HuH-7.5 (cell line): ENCODE data around the gene SPDYA.

Experiments used
- DNase-seq: peaks from one replicate; pipeline ENCODE4 v3.0.0; 2011; ENCODE audit warnings: low spot score

The SPDYA gene

GRCh38 chr2:28828382-28828781, 17.7 kb downstream of the SPDYA start:
- DNase-seq = no peak

GRCh38 chr2:28833740-28834470, 23.3 kb downstream of the SPDYA start:
- DNase-seq = no peak

GRCh38 chr2:28835781-28836180, 25.1 kb downstream of the SPDYA start:
- no peak for DNase-seq

- no peak for DNase-seq
Observed at GRCh38 chr2:28838971-28839370, 28.3 kb downstream of the SPDYA start.

- DNase-seq = no peak
Observed at GRCh38 chr2:28842042-28842441, 31.4 kb downstream of the SPDYA start.

- no peak for DNase-seq
Observed at GRCh38 chr2:28855193-28855592, 44.6 kb downstream of the SPDYA start.

GRCh38 chr2:28855977-28856376, 45.3 kb downstream of the SPDYA start:
- DNase-seq = no peak

- DNase-seq = no peak
Observed at GRCh38 chr2:28868611-28869010, 58.0 kb downstream of the SPDYA start.

GRCh38 chr2:28869494-28870145, 59.0 kb downstream of the SPDYA start:
- DNase-seq = no peak

GRCh38 chr2:28870146-28870891, 59.7 kb downstream of the SPDYA start, which contains the start of gene TRMT61B:
Gene TRMT61B, minus strand, starts transcription at chr2:28870309. Its CDS starts 32 bp downstream, at chr2:28870277.
- DNase-seq = peak; percentile 83

- no peak for DNase-seq
Observed at GRCh38 chr2:28871620-28872019, 61.0 kb downstream of the SPDYA start.

GRCh38 chr2:28880193-28880592, 69.6 kb downstream of the SPDYA start:
- no peak for DNase-seq

GRCh38 chr2:28893488-28893887, 82.9 kb downstream of the SPDYA start:
- no peak for DNase-seq

GRCh38 chr2:28894470-28895188, 84.0 kb downstream of the SPDYA start, which contains the start of gene WDR43:
Gene WDR43, plus strand, starts transcription at chr2:28894667. Its CDS starts 32 bp downstream, at chr2:28894699.
- peak; percentile 82 for DNase-seq

- DNase-seq = peak; percentile 27
Observed at GRCh38 chr2:28895189-28895893, 84.7 kb downstream of the SPDYA start.

- DNase-seq = no peak
Observed at GRCh38 chr2:28896906-28897305, 86.3 kb downstream of the SPDYA start.

GRCh38 chr2:28898048-28898447, 87.4 kb downstream of the SPDYA start:
- no peak for DNase-seq
